ENCODE data around the gene CEP112.

DNA sequence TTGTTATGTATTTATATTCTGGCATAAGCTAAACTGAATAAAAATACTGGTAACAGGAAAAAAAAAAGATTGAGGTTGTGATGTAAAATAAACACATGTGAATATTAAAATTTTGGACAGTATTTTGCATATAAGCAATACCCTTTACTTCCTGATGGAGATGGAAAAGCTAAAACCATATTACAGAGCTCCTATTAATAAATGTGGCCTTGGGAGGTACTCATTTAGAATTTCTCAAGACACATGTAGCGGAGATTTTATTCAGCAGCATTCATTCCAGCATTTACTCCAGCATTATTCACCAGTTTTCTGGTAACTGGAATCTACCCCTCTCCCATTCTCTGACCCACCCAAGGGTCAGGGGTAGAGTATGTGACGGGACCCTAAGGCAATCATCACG, 536.2 kb downstream of the CEP112 start:
- TF ChIP-seq POLR2AphosphoS5 (IDR thresholded peaks at IDR 0.05; ENCODE audit: borderline replicate concordance, low read depth, low read length) (no peak), EZH2 (IDR thresholded peaks at IDR 0.05) (no peak), FOXP2 (optimal IDR thresholded peaks at IDR 0.05; ENCODE audit: control extremely low read depth, extremely low read length, insufficient read depth) (no peak)

Data from SK-N-MC (cell line).